VCaP (cell line): ENCODE data around the gene FBXO10.
"Not testable (repeated sequence)": the region's sequence is repeated elsewhere in the genome, so short reads cannot be mapped to it uniquely, and the experiment has no call there.

Experiments
- H3K27ac ChIP-seq: fragments of 450-650 bp; 2 replicates; pipeline ENCODE4 v1.5.1; 2017
- CTCF ChIP-seq: fragments of 450-650 bp; conservative IDR thresholded peaks from 2 replicates; pipeline ENCODE4 v1.5.1; 2017; ENCODE audit warnings: mild to moderate bottlenecking, moderate library complexity

FBXO10 gene

GRCh38 chr9:37474438-37474837, 101.7 kb downstream of the FBXO10 start:
- no peak for TF ChIP-seq CTCF
- H3K27ac ChIP-seq, result no peak overlapping the region

- not testable (repeated sequence) for H3K27ac ChIP-seq
These were observed 102.2 kb downstream of the FBXO10 start for GRCh38 chr9:37473982-37474381.

GRCh38 chr9:37471942-37472684, 104.1 kb downstream of the FBXO10 start:
- peak overlapping the region; percentile 37; the same call in 1 of the 2 replicates for H3K27ac ChIP-seq
- TF ChIP-seq CTCF, result no peak

GRCh38 chr9:37468620-37469019, 107.6 kb downstream of the FBXO10 start:
- no peak for TF ChIP-seq CTCF
- no peak overlapping the region for H3K27ac ChIP-seq

- H3K27ac ChIP-seq, result not testable (repeated sequence)
These were observed 108.7 kb downstream of the FBXO10 start for GRCh38 chr9:37467530-37467929.

GRCh38 chr9:37466037-37466709, 110.0 kb downstream of the FBXO10 start:
- peak overlapping the region; percentile 97 for H3K27ac ChIP-seq
- no peak for TF ChIP-seq CTCF

- no peak for TF ChIP-seq CTCF
These were observed 110.7 kb downstream of the FBXO10 start, which contains the start of gene ZBTB5 for GRCh38 chr9:37465249-37466036. TSS of gene ZBTB5 (minus strand) at chr9:37465450. CDS start at chr9:37442551, 22,899 bp downstream.

GRCh38 chr9:37464426-37465248, 111.5 kb downstream of the FBXO10 start:
- TF ChIP-seq CTCF, result no peak
- H3K27ac ChIP-seq, result peak overlapping the region; percentile 97

More at GRCh38 chr9:37465249-37466036, 110.7 kb downstream of the FBXO10 start, which contains the start of gene ZBTB5:
- peak within 1 kb of the TSS; percentile 97 for H3K27ac ChIP-seq
